HG03520 (cell line): ENCODE measurements around the gene HTR1D.
"Not testable (repeated sequence)": the region's sequence is repeated elsewhere in the genome, so short reads cannot be mapped to it uniquely, and the experiment has no call there.

Experiments
- ATAC-seq: cut with Tn5 transposase; IDR thresholded peaks from one replicate; pipeline ENCODE4 v1.9.1; 2021; ENCODE audit warnings: mild to moderate bottlenecking, moderate library complexity; ENCODE audit not compliant: unreplicated experiment

HTR1D gene, protein sequence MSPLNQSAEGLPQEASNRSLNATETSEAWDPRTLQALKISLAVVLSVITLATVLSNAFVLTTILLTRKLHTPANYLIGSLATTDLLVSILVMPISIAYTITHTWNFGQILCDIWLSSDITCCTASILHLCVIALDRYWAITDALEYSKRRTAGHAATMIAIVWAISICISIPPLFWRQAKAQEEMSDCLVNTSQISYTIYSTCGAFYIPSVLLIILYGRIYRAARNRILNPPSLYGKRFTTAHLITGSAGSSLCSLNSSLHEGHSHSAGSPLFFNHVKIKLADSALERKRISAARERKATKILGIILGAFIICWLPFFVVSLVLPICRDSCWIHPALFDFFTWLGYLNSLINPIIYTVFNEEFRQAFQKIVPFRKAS

GRCh38 chr1:23217421-23218115, at the start of gene HTR1D:
Gene HTR1D (minus strand): TSS chr1:23217502. CDS start chr1:23194219, 23,283 bp downstream.
- ATAC-seq = no peak

DNA sequence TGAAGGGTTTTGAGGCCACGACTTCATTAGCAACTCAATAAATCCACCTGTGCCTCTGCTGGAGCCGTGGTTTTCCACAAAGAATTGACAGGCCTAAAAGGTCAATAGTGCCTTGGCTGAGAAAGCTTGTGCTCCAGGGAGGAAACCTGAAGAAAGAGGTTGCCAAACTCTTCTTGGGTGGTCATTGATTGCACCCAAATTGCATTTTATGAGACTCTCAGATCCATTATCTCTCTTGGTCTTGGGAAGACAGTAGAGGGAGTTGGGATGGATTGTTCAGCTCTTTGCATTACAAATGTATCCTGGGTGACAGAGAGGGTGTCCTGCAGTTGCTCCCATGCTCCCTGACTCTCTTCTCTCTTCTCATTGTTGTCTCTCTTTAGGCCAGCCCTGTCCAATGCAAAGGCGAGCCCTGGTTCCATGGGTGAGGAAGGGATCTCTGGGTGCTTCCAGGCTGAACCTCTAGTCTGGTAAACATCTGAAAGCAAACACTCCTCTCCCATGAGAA, 46.1 kb upstream of the HTR1D start:
- no peak for ATAC-seq

- not testable (repeated sequence) for ATAC-seq
Measured at GRCh38 chr1:23258082-23258481, 40.8 kb upstream of the HTR1D start.

DNA sequence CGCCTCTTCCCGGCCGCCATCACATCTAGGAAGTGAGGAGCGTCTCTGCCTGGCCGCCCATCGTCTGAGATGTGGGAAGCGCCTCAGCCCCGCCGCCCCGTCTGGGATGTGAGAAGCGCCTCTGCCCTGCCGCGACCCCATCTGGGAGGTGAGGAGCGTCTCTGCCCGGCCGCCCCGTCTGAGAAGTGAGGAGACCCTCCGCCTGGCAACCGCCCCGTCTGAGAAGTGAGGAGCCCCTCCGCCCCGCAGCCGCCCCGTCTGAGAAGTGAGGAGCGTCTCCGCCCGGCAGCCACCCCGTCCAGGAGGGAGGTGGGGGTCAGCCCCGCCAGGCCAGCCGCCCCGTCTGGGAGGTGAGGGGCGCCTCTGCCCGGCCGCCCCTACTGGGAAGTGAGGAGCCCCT, 40.1 kb upstream of the HTR1D start:
- ATAC-seq = not testable (repeated sequence)

- ATAC-seq = no peak
Measured at GRCh38 chr1:23254584-23254983, 37.3 kb upstream of the HTR1D start.

- ATAC-seq = no peak
Measured at GRCh38 chr1:23251812-23252211, 34.5 kb upstream of the HTR1D start.

GRCh38 chr1:23249787-23250454, 32.6 kb upstream of the HTR1D start:
- ATAC-seq = no peak

- ATAC-seq = no peak
Measured at GRCh38 chr1:23247276-23247675, 30.0 kb upstream of the HTR1D start.

DNA sequence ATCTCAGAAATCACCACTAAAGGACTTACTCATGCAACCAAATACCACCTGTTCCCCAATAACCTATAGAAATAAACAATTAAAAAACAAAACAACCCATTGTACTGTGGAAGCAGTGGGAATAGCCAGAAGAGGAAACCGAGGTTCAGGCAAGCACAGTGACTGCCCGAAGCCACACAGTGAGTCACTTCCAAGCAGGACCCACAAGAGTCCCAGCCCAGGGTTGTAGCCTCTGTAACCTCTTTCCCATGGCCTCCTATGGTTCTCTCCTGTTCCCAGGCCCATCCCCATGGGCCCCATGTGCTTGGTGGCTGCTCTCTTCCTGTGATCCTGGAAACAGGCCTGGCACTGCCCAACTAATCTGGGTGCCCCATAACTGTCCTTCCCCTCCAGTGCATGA, 29.0 kb upstream of the HTR1D start:
- no peak for ATAC-seq

- ATAC-seq = no peak
Measured at GRCh38 chr1:23244256-23244761, 27.0 kb upstream of the HTR1D start.

DNA sequence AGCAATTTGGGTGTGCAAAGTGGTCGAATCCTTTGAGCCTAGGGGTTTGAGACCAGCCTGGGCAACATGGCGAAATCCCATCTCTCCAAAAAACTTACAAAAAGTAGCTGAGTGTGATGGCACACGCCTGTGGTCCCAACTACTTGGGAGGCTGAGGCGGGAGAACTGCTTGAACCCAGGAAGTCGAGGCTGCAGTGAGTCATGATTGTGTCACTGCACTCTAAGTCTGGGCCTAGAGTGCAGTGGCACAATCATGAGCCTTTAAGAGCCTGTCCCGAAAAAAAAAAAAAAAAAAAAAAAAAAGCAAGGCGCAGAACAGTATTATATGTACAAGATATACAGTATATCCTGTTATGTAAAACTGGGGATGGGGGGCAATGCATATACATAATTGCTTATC, 25.1 kb upstream of the HTR1D start:
- no peak for ATAC-seq

DNA sequence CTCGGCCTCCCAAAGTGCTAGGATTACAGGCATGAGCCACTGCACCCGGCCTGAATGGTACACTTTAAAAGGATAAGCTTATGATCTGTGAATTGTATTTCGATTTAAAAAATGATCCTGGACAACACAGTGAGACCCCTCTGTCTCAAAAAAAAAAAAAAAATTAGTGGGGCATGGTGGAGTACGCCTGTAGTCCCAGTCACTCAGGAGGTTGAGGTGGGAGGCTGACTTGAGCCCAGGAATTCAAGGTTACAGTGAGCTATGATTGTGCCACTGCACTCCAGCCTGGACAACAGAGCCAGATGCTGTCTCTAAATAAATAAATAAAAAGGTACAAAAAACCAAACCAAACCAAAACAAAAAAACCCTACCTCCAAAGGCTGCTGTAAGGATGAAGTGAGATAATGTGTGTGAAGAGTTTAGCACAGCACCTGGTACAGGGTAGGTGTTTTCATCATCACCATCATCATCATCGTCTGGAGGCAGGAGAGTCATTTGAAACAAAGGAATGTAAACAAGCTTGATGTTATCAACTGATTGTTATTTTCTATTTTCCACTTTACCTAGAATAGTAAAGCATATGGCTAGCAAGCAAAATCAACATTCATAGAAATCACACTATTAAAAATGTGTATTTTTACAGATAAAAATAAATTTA, 22.5 kb upstream of the HTR1D start:
- ATAC-seq = no peak

DNA sequence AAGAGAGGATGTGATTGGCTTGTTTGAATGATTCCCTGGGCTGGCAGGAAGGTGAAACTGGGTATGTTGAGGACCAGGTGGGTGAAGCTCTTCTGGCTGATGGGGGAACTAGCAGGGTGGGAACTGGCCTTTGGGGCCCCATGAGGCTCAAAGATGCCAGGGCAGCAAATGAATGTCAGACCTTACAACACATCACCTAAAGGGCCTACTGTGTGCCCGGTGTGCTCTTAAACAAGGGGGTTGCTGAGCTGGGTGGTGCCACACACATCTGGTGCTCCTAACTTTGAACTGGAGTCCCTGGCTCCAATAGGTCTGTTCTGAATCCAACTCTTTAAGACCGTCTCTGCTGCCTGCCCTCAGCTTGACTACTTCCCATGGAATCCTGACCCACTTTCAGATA, 21.3 kb upstream of the HTR1D start:
- ATAC-seq = no peak

GRCh38 chr1:23237508-23237907, 20.2 kb upstream of the HTR1D start:
- no peak for ATAC-seq

DNA sequence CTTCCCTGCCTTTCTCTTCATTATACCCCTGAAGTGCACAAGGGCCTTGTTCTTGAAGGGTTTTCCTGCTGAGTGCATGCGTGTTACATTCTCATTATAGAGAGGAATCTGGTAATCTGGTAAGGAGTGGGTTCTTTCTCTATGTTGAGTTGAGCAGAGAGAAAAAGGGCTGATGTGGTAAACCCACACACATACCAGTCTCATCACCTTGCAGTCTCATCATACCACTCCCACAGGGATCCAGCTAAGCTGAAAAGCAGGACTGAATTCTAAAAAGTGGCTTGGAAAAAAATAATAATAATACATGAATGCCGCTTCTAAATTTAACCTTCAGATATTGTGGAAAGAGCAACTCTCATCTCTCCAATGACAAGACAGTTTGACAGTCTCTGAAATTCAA, 10.5 kb upstream of the HTR1D start:
- no peak for ATAC-seq

DNA sequence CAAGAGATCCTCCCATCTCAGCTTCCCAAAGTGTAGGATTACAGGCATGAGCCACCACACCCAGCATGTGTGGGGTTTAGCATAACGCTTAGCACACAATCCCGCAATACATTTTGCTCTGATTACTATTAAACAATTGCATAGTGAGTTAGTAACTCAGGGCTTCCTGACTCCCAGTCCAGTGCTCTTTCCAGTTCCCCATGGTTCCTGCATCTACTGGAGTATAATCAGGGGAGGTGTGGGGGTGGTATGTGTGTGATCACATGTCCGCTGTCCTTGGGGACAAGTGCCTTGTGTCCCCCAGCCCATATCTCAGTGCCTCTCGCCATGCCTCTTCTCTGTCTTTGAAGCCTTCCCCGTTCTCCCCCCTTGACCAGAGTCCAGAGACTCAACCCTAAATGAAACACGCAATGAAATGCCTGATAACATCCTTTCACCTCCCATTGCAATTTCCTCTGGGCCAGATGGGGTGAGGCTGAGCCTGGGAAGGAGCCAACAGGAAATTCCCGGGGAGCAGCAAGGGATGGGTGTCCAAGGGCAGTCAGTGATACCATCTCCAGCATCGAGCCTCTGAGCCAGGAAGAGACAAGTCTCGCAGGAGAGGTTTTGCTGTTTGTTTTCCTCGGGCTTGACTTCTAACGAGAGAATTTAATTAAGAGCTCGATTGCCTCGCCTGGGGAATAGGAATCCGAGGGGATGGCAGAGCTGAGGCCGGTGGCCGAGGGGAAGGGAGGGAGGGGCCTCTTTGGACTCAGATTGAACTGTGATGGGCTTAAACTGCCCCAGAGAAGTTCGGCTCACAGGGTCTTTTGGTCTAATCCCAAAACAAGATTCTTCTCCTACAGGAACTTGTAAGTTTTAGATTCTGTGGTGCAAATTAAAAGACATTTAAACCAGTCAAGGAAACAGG, 7.7 kb upstream of the HTR1D start:
- ATAC-seq = no peak

GRCh38 chr1:23223963-23224362, 6.7 kb upstream of the HTR1D start:
- ATAC-seq = not testable (repeated sequence)

DNA sequence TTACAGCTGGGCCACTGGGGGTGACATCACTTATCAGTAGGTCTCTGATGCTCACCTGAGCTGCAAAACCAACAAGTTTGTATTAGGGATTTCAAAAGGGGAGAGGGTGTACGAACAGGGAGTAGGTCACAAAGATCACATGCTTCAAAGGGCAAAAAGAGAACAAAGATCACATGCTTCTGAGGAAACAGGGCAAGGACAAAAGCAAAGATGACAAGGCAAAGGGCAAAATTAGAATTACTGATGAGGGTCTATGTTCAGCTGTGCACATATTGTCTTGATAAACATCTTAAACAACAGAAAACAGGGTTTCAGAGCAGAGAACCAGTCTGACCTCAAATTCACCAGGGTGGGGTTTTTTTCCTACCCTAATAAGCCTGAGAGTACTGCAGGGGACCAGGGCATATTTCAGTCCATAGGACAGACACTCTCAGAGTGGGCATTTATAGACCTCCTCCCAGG, 6.2 kb upstream of the HTR1D start:
- ATAC-seq = not testable (repeated sequence)

- no peak for ATAC-seq
Measured at GRCh38 chr1:23222742-23223141, 5.4 kb upstream of the HTR1D start.

DNA sequence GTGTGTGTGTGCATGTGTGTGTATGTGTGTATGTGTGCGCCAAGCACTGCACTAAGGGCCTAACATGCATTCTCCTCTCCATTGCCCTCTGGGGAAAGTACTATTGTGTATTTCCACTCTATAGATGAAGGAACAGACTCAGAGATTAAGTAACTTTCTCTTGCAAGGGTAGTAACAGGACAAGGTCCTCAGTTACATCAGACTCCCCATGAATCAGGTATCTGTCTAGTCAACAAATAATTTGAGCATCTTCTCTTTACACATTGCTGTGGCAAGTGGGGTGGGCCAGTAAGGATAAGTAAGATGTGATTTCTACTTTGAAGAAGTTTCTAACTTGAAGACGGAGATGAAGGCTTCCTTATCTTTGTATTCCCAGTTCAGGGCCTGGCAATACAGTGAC, 5.0 kb upstream of the HTR1D start:
- no peak for ATAC-seq
